ENCODE data around the gene ATF3.

The ATF3 gene, protein sequence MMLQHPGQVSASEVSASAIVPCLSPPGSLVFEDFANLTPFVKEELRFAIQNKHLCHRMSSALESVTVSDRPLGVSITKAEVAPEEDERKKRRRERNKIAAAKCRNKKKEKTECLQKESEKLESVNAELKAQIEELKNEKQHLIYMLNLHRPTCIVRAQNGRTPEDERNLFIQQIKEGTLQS

DNA sequence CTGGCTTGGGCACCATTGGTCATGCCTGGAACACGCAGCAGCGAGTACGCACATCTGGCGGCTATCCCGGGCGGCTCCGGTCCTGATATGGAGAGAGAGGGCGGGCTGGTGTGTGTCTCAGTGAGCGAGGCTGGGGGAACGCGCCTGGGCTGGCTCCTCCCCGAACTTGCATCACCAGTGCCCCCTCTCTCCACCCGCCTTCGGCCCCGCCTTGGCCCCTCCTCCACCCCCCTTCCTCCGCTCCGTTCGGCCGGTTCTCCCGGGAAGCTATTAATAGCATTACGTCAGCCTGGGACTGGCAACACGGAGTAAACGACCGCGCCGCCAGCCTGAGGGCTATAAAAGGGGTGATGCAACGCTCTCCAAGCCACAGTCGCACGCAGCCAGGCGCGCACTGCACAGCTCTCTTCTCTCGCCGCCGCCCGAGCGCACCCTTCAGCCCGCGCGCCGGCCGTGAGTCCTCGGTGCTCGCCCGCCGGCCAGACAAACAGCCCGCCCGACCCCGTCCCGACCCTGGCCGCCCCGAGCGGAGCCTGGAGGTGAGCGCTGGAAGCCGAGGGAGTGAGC lies at the start of gene ATF3:
Gene ATF3, plus strand, starts transcription at position 370 of the 567 bp plus-strand sequence. CDS start 6,261 bp downstream, outside the sequence.
- H3K27me3 ChIP-seq (ENCODE audit: control insufficient read depth, insufficient read depth, low read length): peaks cover 56% of the 10 kb centered on the region
- H3K9ac ChIP-seq (ENCODE audit: low read length): peak within 1 kb of the TSS; percentile 85
- H3K36me3 ChIP-seq (ENCODE audit: control insufficient read depth, low read depth, low read length): no peaks in the 10 kb centered on the region
- no peaks in the 10 kb centered on the region for H3K9me3 ChIP-seq (ENCODE audit: control insufficient read depth, low read depth, low read length)
- no peak within 1 kb of the TSS for H3K27ac ChIP-seq (ENCODE audit: low read length)
- H3K4me3 ChIP-seq (ENCODE audit: low read length): peak within 1 kb of the TSS; percentile 81
- peaks cover 52% of the 10 kb centered on the region for H3K4me1 ChIP-seq (ENCODE audit: control insufficient read depth, low read depth, low read length)

DNA sequence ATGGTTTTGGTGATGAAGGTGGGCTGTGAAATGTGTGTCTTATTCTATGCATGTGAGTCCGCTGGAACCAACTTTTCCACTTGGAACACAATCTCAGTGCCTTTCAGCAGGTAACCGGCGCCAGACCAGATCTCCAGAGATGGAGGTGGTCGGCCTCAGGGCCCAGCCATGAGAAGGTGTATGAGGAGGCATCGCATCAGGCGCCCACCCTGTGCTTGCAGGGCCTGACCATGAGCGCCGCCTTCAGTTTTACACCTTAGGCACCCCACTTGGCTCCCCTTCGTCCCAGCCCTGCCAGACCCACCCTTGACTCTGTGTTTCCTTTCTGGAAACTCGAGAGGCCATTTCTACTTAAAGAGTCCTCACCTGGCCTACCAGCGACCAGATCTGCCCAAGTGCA lies 48.6 kb upstream of the ATF3 start:
- Histone ChIP-seq H3K4me1 (ENCODE audit: control insufficient read depth, low read depth, low read length) (peaks cover 12% of the 10 kb centered on the region), H3K27me3 (ENCODE audit: control insufficient read depth, insufficient read depth, low read length) (peaks cover 18% of the 10 kb centered on the region), H3K36me3 (ENCODE audit: control insufficient read depth, low read depth, low read length) (no peaks in the 10 kb centered on the region), H3K4me3 (ENCODE audit: low read length) (no peak overlapping the region), H3K9me3 (ENCODE audit: control insufficient read depth, low read depth, low read length) (no peaks in the 10 kb centered on the region), H3K27ac (ENCODE audit: low read length) (no peak overlapping the region), H3K9ac (ENCODE audit: low read length) (no peak overlapping the region)

DNA sequence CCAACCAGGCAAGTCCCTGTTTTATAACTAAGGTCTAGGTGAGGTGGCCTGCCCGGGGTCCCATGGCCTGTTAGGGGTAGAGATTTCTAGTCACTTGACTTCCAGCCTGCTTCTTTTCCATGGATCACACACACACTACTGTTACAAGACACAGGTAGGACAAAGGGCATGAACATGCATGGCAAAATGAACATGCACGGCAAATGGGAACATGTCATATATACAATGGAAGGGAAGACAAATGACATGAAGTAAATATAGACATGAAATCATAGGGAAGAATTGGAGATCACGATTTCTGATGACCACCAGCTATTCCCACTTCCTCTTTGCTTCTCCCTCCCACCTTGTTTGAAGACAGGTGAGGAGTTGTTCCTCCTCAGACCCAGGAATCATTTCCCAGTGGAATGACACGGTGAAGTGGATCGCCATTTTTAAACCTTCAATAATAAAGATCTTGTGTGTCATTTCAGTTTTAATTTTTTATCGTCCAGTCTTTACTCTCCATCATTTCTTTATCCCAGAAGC lies 47.6 kb upstream of the ATF3 start:
- Histone ChIP-seq H3K36me3 (ENCODE audit: control insufficient read depth, low read depth, low read length) (no peaks in the 10 kb centered on the region), H3K4me1 (ENCODE audit: control insufficient read depth, low read depth, low read length) (peaks cover 6% of the 10 kb centered on the region), H3K9me3 (ENCODE audit: control insufficient read depth, low read depth, low read length) (no peaks in the 10 kb centered on the region), H3K27ac (ENCODE audit: low read length) (no peak overlapping the region), H3K9ac (ENCODE audit: low read length) (no peak overlapping the region), H3K4me3 (ENCODE audit: low read length) (no peak overlapping the region), H3K27me3 (ENCODE audit: control insufficient read depth, insufficient read depth, low read length) (peaks cover 18% of the 10 kb centered on the region)

DNA sequence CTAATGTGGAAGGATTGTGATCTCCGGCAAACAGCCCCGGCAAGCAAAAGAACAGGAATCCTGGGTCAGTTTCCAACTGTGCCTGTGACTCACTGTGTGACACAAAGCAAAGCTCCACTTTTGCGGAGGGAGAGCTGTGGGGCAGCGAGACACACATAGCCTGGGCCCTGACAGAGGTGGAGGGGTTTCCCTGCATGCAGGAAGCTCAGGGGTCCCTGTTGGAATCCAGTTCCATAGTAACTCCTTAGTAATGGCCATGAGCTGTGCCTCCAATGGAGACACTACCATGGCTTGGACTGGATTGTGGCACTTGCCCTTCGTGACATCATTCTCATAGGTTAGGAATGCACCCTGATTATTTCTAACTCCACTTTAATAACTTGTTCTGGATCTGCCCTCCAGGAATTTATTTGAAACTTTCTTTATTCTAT lies 47.0 kb upstream of the ATF3 start:
- no peak overlapping the region for H3K9ac ChIP-seq (ENCODE audit: low read length)
- H3K4me1 ChIP-seq (ENCODE audit: control insufficient read depth, low read depth, low read length): peaks cover 6% of the 10 kb centered on the region
- H3K4me3 ChIP-seq (ENCODE audit: low read length): no peak overlapping the region
- no peaks in the 10 kb centered on the region for H3K36me3 ChIP-seq (ENCODE audit: control insufficient read depth, low read depth, low read length)
- peaks cover 17% of the 10 kb centered on the region for H3K27me3 ChIP-seq (ENCODE audit: control insufficient read depth, insufficient read depth, low read length)
- H3K27ac ChIP-seq (ENCODE audit: low read length): no peak overlapping the region
- H3K9me3 ChIP-seq (ENCODE audit: control insufficient read depth, low read depth, low read length): no peaks in the 10 kb centered on the region

DNA sequence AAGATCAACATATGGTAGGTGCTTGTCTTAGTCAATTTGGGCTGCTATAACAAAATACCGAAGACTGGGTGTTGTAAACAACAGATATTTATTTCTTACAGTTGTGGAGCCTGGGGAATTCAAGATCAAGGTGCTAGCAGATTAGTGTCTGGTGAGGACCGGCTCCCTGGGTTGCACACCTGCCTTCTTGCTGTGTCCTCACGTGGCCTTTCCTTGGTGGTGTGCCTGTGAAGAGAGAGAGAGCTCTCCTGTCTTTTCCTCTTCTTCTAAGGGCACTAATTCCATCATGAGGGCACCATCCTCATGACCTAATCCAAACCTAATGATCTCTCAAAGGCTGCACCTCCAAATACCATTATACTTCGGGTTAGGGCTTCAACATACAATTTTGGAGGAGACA lies 45.8 kb upstream of the ATF3 start:
- Histone ChIP-seq H3K27me3 (ENCODE audit: control insufficient read depth, insufficient read depth, low read length) (peaks cover 4% of the 10 kb centered on the region), H3K36me3 (ENCODE audit: control insufficient read depth, low read depth, low read length) (no peaks in the 10 kb centered on the region), H3K4me3 (ENCODE audit: low read length) (no peak overlapping the region), H3K27ac (ENCODE audit: low read length) (no peak overlapping the region), H3K9me3 (ENCODE audit: control insufficient read depth, low read depth, low read length) (no peaks in the 10 kb centered on the region), H3K4me1 (ENCODE audit: control insufficient read depth, low read depth, low read length) (peaks cover 3% of the 10 kb centered on the region), H3K9ac (ENCODE audit: low read length) (no peak overlapping the region)

DNA sequence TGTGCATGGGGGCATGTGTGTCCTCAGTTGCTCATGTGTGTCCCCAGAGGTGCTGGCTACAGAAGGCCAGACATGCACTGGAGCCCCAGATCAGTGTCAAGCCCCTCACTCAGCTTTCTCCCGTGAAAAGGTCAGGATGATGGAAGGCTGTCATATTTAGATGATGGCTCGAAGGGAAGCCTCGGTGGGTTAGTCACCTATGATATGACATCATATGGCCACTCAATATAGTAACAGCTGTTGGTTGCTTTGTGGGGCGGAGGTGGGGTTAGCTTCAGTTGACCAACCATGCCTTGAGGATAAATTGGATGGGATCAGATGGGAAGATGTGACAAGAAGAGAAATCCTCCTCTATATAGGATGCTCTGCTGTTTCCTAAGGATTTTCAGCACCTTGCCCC lies 43.5 kb upstream of the ATF3 start:
- H3K27ac ChIP-seq (ENCODE audit: low read length): no peak overlapping the region
- no peaks in the 10 kb centered on the region for H3K4me1 ChIP-seq (ENCODE audit: control insufficient read depth, low read depth, low read length)
- H3K27me3 ChIP-seq (ENCODE audit: control insufficient read depth, insufficient read depth, low read length): no peaks in the 10 kb centered on the region
- no peaks in the 10 kb centered on the region for H3K36me3 ChIP-seq (ENCODE audit: control insufficient read depth, low read depth, low read length)
- no peak overlapping the region for H3K4me3 ChIP-seq (ENCODE audit: low read length)
- H3K9ac ChIP-seq (ENCODE audit: low read length): no peak overlapping the region
- no peaks in the 10 kb centered on the region for H3K9me3 ChIP-seq (ENCODE audit: control insufficient read depth, low read depth, low read length)

DNA sequence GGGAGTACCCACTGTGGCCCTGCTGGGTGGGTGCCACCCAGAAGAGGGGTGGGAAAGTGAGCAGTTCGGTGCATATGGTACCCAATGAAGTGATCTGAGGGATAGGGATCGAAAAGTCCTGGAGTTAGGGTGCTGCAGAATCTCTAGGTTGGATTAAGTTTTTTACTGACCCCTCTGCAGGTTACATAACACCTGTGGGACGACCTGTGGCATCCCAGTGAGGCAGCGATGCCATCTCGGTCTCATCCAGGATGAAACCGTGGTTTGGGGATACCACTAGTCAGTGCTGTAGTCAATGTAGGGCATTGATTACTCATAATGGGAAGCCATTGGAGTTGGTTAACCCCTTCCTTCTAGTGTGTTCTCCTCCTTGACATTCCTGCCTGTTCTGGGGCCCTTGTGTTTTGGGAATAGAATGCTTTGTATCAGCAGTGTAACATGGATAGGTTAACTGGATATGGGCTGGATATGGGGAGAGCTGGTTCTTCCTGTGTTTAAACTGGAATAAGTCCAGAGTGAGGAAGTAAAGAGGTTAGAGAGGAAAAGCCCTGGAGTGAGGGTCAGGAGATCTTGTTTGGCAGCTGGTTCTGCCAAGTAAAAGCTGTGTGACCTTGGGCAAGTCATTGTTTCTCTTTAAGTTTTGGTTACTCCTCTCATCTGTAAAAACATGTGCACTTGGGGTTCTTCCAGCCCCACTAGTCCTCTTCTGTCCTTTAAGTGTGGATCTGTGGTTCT lies 42.8 kb upstream of the ATF3 start:
- Histone ChIP-seq H3K4me1 (ENCODE audit: control insufficient read depth, low read depth, low read length) (no peaks in the 10 kb centered on the region), H3K4me3 (ENCODE audit: low read length) (no peak overlapping the region), H3K9me3 (ENCODE audit: control insufficient read depth, low read depth, low read length) (no peaks in the 10 kb centered on the region), H3K9ac (ENCODE audit: low read length) (no peak overlapping the region), H3K36me3 (ENCODE audit: control insufficient read depth, low read depth, low read length) (no peaks in the 10 kb centered on the region), H3K27ac (ENCODE audit: low read length) (no peak overlapping the region), H3K27me3 (ENCODE audit: control insufficient read depth, insufficient read depth, low read length) (no peaks in the 10 kb centered on the region)

DNA sequence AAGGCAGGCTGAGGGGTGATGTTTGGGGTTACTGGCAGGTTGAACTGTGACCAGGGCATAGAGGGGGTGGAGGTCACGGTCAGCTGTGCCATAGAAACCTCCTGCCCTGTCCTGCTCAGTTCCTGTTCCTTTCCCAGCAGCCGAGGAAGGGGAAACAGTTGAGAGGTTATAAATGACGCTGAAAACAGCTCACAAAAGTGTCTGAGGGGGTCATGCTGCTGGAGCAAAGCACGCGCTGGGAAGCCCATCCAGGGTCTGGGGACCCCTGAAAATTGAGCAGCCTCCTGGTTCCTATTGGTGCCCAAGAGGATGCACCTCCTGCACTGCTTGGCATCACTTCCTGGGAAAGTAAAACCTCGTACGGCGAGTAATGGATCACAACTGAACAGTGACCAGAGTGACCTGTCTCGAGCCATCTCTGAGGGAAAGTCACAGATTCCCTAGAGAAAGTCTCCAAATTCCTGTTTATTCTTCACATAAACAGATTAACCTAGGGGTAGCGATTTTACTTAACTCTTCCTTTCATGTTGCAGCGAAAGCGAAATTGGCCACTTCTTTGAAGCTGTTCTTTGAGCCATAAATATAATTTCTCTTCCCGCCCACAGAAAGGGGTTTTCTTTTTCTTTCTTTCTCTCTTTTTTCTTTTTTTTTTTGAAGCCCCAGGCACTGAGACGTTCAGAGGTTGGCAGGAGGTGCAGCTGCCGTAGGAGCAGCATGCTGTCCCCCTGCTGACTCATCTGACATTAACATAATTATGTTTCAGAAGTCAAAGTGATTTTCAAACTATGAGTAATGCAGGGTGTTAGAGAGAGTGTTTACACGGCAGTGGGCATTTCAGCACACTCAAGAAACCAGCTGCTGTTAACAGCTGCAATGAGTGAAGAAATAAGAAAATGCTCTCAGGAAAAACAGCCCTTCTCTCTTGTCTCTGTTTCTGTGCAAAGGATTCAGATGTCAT lies 41.8 kb upstream of the ATF3 start:
- H3K4me1 ChIP-seq (ENCODE audit: control insufficient read depth, low read depth, low read length): no peaks in the 10 kb centered on the region
- no peaks in the 10 kb centered on the region for H3K36me3 ChIP-seq (ENCODE audit: control insufficient read depth, low read depth, low read length)
- no peak overlapping the region for H3K27ac ChIP-seq (ENCODE audit: low read length)
- H3K9me3 ChIP-seq (ENCODE audit: control insufficient read depth, low read depth, low read length): no peaks in the 10 kb centered on the region
- H3K4me3 ChIP-seq (ENCODE audit: low read length): no peak overlapping the region
- H3K27me3 ChIP-seq (ENCODE audit: control insufficient read depth, insufficient read depth, low read length): no peaks in the 10 kb centered on the region
- H3K9ac ChIP-seq (ENCODE audit: low read length): no peak overlapping the region

DNA sequence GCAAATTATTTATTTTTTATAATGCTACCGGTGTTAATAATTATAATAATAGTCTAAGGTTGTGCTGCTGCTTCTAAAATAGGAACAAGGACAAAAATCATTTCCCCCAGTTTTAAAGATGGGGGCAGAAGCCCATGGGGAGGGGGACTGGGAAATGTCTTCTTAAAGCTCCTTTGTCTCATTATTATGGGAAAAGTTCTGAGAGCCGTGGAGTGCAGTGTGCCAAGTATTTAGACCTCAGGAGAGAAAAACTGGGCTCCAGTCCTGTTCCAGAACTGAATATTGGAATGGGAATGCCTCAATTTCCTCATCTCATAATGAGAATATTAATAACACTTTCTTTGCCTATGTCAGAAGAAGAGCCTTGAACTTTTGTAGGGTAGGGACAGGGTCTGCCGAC lies 40.9 kb upstream of the ATF3 start:
- no peak overlapping the region for H3K9ac ChIP-seq (ENCODE audit: low read length)
- no peaks in the 10 kb centered on the region for H3K36me3 ChIP-seq (ENCODE audit: control insufficient read depth, low read depth, low read length)
- no peaks in the 10 kb centered on the region for H3K27me3 ChIP-seq (ENCODE audit: control insufficient read depth, insufficient read depth, low read length)
- H3K9me3 ChIP-seq (ENCODE audit: control insufficient read depth, low read depth, low read length): no peaks in the 10 kb centered on the region
- H3K4me1 ChIP-seq (ENCODE audit: control insufficient read depth, low read depth, low read length): no peaks in the 10 kb centered on the region
- H3K4me3 ChIP-seq (ENCODE audit: low read length): no peak overlapping the region
- H3K27ac ChIP-seq (ENCODE audit: low read length): no peak overlapping the region

DNA sequence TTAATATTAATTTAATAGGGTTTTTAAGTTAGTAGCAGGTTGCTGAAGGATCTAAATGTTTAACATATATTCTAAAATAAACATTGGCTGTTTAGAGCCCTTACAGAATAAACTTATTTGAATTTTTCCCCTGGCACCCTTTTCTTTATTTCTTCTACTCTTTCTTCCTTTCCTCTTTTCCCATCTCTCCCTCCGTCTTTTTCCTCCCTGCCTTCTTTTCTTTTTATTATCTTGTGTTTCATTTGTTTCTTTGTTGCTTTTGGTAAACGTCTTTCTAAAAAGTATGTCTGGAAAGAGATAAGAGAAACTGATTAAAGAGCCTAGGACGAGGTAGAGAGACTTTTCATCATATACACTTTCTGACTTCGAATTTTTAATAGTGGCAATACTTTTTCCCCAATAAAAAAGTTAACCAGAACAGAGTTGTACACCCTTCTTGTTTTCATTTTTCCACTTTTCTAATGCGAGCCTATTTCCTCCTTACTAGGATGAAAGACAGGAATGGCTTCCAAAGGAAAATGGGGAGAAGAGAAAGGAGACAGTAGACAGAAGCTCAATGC lies 39.5 kb upstream of the ATF3 start:
- no peak overlapping the region for H3K9ac ChIP-seq (ENCODE audit: low read length)
- H3K27ac ChIP-seq (ENCODE audit: low read length): no peak overlapping the region

DNA sequence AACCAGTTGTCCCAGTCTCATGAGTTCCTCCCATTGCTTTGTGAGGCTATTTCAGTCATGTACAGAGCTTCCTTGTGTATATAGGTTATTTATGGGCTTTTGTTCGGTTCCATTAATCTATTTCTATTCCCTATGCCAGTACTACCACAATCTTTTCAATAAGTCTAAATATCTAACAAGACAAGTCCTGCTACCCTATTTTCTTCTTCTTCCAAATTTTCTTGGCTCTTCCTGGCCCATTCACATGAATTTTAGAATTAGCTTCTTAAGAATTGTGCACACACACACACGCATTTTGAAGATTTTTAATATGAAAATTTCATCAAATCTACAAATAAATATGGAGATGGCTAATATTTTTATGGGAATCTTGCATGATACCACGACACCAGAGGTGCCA lies 33.8 kb upstream of the ATF3 start:
- no peak overlapping the region for H3K4me3 ChIP-seq (ENCODE audit: low read length)
- H3K9me3 ChIP-seq (ENCODE audit: control insufficient read depth, low read depth, low read length): no peaks in the 10 kb centered on the region
- no peaks in the 10 kb centered on the region for H3K4me1 ChIP-seq (ENCODE audit: control insufficient read depth, low read depth, low read length)

More for the DNA sequence above, 39.5 kb upstream of the ATF3 start:
- Histone ChIP-seq H3K36me3 (ENCODE audit: control insufficient read depth, low read depth, low read length) (no peaks in the 10 kb centered on the region), H3K4me1 (ENCODE audit: control insufficient read depth, low read depth, low read length) (no peaks in the 10 kb centered on the region), H3K27me3 (ENCODE audit: control insufficient read depth, insufficient read depth, low read length) (no peaks in the 10 kb centered on the region), H3K4me3 (ENCODE audit: low read length) (no peak overlapping the region), H3K9me3 (ENCODE audit: control insufficient read depth, low read depth, low read length) (no peaks in the 10 kb centered on the region)

More for the DNA sequence above, 33.8 kb upstream of the ATF3 start:
- no peak overlapping the region for H3K9ac ChIP-seq (ENCODE audit: low read length)
- no peak overlapping the region for H3K27ac ChIP-seq (ENCODE audit: low read length)
- no peaks in the 10 kb centered on the region for H3K27me3 ChIP-seq (ENCODE audit: control insufficient read depth, insufficient read depth, low read length)
- H3K36me3 ChIP-seq (ENCODE audit: control insufficient read depth, low read depth, low read length): no peaks in the 10 kb centered on the region
